ENCODE results near the gene ATP4B. TPM values are rescaled to one million over a fixed set of nuclear protein-coding genes. Genes with fewer than 3 reads are reported as not detected.

ATP4B gene
- total RNA-seq, 2 donors from 2014 or later: not detected

GRCh38 chr13:113603116-113603710 lies 54.8 kb downstream of the ATP4B start:
- Histone ChIP-seq H3K4me1 (no peaks in the 10 kb centered on the region), H3K27me3 (no peaks in the 10 kb centered on the region), H3K27ac (no peak overlapping the region), H3K9me3 (no peaks in the 10 kb centered on the region), H3K4me3 (no peak overlapping the region), H3K36me3 (no peaks in the 10 kb centered on the region)
- DNase-seq (ENCODE audit: low spot score): no peak
- no peak for TF ChIP-seq CTCF (IDR thresholded peaks at IDR 0.05)

GRCh38 chr13:113602291-113602988 lies 55.6 kb downstream of the ATP4B start:
- TF ChIP-seq CTCF (IDR thresholded peaks at IDR 0.05): no peak
- H3K9me3 ChIP-seq: no peaks in the 10 kb centered on the region
- H3K36me3 ChIP-seq: no peaks in the 10 kb centered on the region
- no peak overlapping the region for H3K27ac ChIP-seq
- no peaks in the 10 kb centered on the region for H3K27me3 ChIP-seq
- no peaks in the 10 kb centered on the region for H3K4me1 ChIP-seq
- no peak overlapping the region for H3K4me3 ChIP-seq
- no peak for DNase-seq (ENCODE audit: low spot score)

GRCh38 chr13:113601166-113602070 lies 56.6 kb downstream of the ATP4B start:
- H3K4me3 ChIP-seq: no peak overlapping the region
- no peak for TF ChIP-seq CTCF (IDR thresholded peaks at IDR 0.05)
- no peak for DNase-seq (ENCODE audit: low spot score)

GRCh38 chr13:113599391-113599790 lies 58.6 kb downstream of the ATP4B start:
- H3K27ac ChIP-seq: no peak overlapping the region
- H3K4me3 ChIP-seq: no peak overlapping the region
- H3K36me3 ChIP-seq: peaks cover 7% of the 10 kb centered on the region
- H3K4me1 ChIP-seq: no peaks in the 10 kb centered on the region
- DNase-seq (ENCODE audit: low spot score): no peak
- no peak for TF ChIP-seq CTCF (IDR thresholded peaks at IDR 0.05)
- H3K9me3 ChIP-seq: no peaks in the 10 kb centered on the region
- no peaks in the 10 kb centered on the region for H3K27me3 ChIP-seq

More at GRCh38 chr13:113601166-113602070, 56.6 kb downstream of the ATP4B start:
- Histone ChIP-seq H3K27me3 (no peaks in the 10 kb centered on the region), H3K27ac (no peak overlapping the region), H3K9me3 (no peaks in the 10 kb centered on the region), H3K36me3 (peaks cover 5% of the 10 kb centered on the region), H3K4me1 (no peaks in the 10 kb centered on the region)

Other genes with a start within 250 kb of the ATP4B start
- 100 to 1,000 TPM; 222 to 329 TPM for gene ADPRHL1, start 204.7 kb downstream of the ATP4B start, total RNA-seq
- 10 to 100 TPM; 45.3 to 65.5 TPM for gene DCUN1D2, start 167.5 kb downstream of the ATP4B start, total RNA-seq
- 10 to 100 TPM; 34.4 to 40.4 TPM for gene TFDP1, start 73.4 kb downstream of the ATP4B start, total RNA-seq
- not detected for gene GRK1, start 9.0 kb upstream of the ATP4B start, total RNA-seq
- gene TMEM255B, start 101.0 kb upstream of the ATP4B start, total RNA-seq: 1 to 10 TPM; 5.2 to 6.0 TPM
- 100 to 1,000 TPM; 206 to 254 TPM for gene GAS6, start 205.9 kb upstream of the ATP4B start, total RNA-seq

Data from right atrium auricular region (tissue), 2 donors.